ENCODE data around the gene ACBD4.

DNA sequence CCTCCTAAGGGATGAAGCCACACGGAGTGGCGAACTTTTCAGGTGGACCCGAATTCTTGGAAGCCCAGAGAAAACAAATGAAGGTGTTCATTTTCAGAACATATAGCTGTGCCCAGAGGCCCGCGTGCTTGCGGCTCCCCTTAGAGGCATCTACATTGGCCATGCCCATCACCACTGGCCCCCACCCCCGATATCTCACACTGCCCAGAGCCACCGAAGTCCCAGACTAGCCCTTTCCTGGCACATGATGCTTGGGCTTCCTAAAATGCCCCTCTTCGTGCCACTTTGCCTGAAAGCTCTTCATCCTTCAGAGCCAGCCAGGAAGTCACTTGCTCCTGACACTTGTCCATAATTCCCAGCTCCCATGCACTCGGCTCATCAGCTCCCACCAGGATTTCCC, 10.7 kb downstream of the ACBD4 start:
- TF ChIP-seq, protein P1, sequence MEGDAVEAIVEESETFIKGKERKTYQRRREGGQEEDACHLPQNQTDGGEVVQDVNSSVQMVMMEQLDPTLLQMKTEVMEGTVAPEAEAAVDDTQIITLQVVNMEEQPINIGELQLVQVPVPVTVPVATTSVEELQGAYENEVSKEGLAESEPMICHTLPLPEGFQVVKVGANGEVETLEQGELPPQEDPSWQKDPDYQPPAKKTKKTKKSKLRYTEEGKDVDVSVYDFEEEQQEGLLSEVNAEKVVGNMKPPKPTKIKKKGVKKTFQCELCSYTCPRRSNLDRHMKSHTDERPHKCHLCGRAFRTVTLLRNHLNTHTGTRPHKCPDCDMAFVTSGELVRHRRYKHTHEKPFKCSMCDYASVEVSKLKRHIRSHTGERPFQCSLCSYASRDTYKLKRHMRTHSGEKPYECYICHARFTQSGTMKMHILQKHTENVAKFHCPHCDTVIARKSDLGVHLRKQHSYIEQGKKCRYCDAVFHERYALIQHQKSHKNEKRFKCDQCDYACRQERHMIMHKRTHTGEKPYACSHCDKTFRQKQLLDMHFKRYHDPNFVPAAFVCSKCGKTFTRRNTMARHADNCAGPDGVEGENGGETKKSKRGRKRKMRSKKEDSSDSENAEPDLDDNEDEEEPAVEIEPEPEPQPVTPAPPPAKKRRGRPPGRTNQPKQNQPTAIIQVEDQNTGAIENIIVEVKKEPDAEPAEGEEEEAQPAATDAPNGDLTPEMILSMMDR (IDR thresholded peaks at IDR 0.05; ENCODE audit: low read depth, low read length, poor library complexity, severe bottlenecking), result no peak
- TF ChIP-seq EZH2phosphoT487 (IDR thresholded peaks at IDR 0.05; ENCODE audit: borderline replicate concordance, low read length), result no peak

All from DOHH2 (cell line).